Lower leg skin (tissue), 3 donors: ENCODE results near the gene MBD3.

ENCODE experiments used
- POLR2A ChIP-seq, 2 donors: fragments of 450-650 bp; IDR thresholded peaks; one replicate each; pipeline ENCODE4 v1.6.1; 2016 to 2017; ENCODE audit warnings: antibody characterized with exemption in 2 of 2, mild to moderate bottlenecking in 1 of 2, moderate library complexity in 1 of 2
- TF ChIP-seq, protein P1 (sequence below), 3 donors: fragments of 450-650 bp; IDR thresholded peaks; one replicate each; pipeline ENCODE4 v1.5.1; 2016; ENCODE audit warnings: antibody characterized with exemption in 3 of 3, mild to moderate bottlenecking in 3 of 3, moderate library complexity in 2 of 3

DNA sequence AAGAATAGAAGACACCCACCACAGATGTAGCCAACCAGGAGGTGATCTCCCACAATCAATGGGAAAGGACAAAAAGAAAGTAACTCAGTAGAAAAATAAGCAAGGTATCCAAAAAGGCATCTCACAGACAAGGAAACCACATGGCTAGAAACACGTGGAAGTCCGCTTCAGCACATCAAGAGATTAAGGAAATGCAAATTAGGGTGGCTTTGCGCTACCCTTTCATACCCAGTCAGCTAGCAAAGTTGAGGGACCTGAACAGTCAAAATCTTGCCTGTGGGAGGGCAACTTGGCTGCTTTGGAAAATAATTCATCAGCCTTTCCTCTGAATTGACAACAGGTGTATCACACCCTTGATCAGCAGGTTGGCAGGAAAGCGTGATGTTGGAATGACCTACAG, 24.2 kb upstream of the MBD3 start:
- TF ChIP-seq POLR2A (IDR thresholded peaks at IDR 0.05): no peak
- TF ChIP-seq, protein P1, sequence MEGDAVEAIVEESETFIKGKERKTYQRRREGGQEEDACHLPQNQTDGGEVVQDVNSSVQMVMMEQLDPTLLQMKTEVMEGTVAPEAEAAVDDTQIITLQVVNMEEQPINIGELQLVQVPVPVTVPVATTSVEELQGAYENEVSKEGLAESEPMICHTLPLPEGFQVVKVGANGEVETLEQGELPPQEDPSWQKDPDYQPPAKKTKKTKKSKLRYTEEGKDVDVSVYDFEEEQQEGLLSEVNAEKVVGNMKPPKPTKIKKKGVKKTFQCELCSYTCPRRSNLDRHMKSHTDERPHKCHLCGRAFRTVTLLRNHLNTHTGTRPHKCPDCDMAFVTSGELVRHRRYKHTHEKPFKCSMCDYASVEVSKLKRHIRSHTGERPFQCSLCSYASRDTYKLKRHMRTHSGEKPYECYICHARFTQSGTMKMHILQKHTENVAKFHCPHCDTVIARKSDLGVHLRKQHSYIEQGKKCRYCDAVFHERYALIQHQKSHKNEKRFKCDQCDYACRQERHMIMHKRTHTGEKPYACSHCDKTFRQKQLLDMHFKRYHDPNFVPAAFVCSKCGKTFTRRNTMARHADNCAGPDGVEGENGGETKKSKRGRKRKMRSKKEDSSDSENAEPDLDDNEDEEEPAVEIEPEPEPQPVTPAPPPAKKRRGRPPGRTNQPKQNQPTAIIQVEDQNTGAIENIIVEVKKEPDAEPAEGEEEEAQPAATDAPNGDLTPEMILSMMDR (IDR thresholded peaks at IDR 0.05): no peak
